Smooth muscle cell (in vitro differentiated cells): Measurements from ENCODE around the gene ZNF473. TPM values are rescaled to one million over a fixed set of nuclear protein-coding genes. Genes with fewer than 3 reads are reported as not detected.

Experiments used
- DNase-seq: peaks from one replicate; lab custom pipeline; 2025; ENCODE audit not compliant: unreplicated experiment; lab: John Stamatoyannopoulos, UW
- H2AFZ ChIP-seq: fragments of 200-600 bp; sonication (generic); 2 replicates; pipeline ENCODE4 v1.6.0; 2016; ENCODE audit warnings: antibody characterized with exemption, low read depth, mild to moderate bottlenecking
- H3F3A ChIP-seq: fragments of 200-600 bp; sonication (generic); 2 replicates; pipeline ENCODE4 v1.6.0; 2017; ENCODE audit warnings: antibody characterized with exemption, low read depth
- H3K27ac ChIP-seq: fragments of 200-600 bp; sonication (generic); 2 replicates; pipeline ENCODE4 v1.5.1; 2016; ENCODE audit warnings: low read depth, mild to moderate bottlenecking
- H3K27me3 ChIP-seq: fragments of 200-600 bp; sonication (generic); 2 replicates; pipeline ENCODE4 v1.6.1; 2016; ENCODE audit warnings: low read depth, mild to moderate bottlenecking
- H3K36me3 ChIP-seq: fragments of 200-600 bp; sonication (generic); 2 replicates; pipeline ENCODE4 v1.5.1; 2016; ENCODE audit warnings: low read depth
- H3K4me1 ChIP-seq: fragments of 200-600 bp; sonication (generic); 2 replicates; pipeline ENCODE4 v1.5.1; 2016; ENCODE audit warnings: low read depth
- H3K4me2 ChIP-seq: fragments of 200-600 bp; sonication (generic); 2 replicates; pipeline ENCODE4 v1.6.0; 2016; ENCODE audit warnings: mild to moderate bottlenecking
- H3K4me3 ChIP-seq: fragments of 200-600 bp; sonication (generic); 2 replicates; pipeline ENCODE4 v1.5.1; 2016; ENCODE audit warnings: mild to moderate bottlenecking
- H3K79me2 ChIP-seq: fragments of 200-600 bp; sonication (generic); 2 replicates; pipeline ENCODE4 v1.6.0; 2016; ENCODE audit warnings: low read depth, mild to moderate bottlenecking
- H3K9ac ChIP-seq: fragments of 200-600 bp; sonication (generic); 2 replicates; pipeline ENCODE4 v1.6.0; 2016; ENCODE audit warnings: low read depth
- H3K9me3 ChIP-seq: fragments of 200-600 bp; sonication (generic); replicated peaks from 2 replicates; pipeline ENCODE4 v1.5.1; 2016; ENCODE audit warnings: low read depth
- H4K20me1 ChIP-seq: fragments of 200-600 bp; sonication (generic); 2 replicates; pipeline ENCODE4 v1.6.0; 2016; ENCODE audit warnings: low read depth
- WGBS: methylation state at CpG from one replicate; pipeline ENCODE4 v1.1.7; 2016; ENCODE audit warnings: low lambda C conversion rate; 5-methylcytosine and 5-hydroxymethylcytosine counted together
- polyA plus RNA-seq: library from polyadenylated mRNA; unstranded; fragments of >200 nt; fragmentation: Nextera tagmentation; extraction: Ambion mirVana; gene quantifications from 2 replicates; pipeline ENCODE4 v1.2.1, GENCODE V29; 2016
- total RNA-seq: library from RNA; depleted of rRNA; stranded (reverse); fragments of >200 nt; gene quantifications from 2 replicates; pipeline ENCODE4 v1.2.3, GENCODE V29; 2014
- TF ChIP-seq, protein P1 (sequence below): fragments of 200-600 bp; sonication (generic); IDR thresholded peaks from 2 replicates; pipeline ENCODE4 v1.5.1; 2017; ENCODE audit warnings: borderline replicate concordance, mild to moderate bottlenecking, antibody characterized with exemption; ENCODE audit not compliant: insufficient read depth, poor library complexity, severe bottlenecking

Gene ZNF473
- total and polyA plus RNA-seq, 2 experiments from 2014 or later: 7.9 to 8.1 TPM

- TF ChIP-seq, protein P1, sequence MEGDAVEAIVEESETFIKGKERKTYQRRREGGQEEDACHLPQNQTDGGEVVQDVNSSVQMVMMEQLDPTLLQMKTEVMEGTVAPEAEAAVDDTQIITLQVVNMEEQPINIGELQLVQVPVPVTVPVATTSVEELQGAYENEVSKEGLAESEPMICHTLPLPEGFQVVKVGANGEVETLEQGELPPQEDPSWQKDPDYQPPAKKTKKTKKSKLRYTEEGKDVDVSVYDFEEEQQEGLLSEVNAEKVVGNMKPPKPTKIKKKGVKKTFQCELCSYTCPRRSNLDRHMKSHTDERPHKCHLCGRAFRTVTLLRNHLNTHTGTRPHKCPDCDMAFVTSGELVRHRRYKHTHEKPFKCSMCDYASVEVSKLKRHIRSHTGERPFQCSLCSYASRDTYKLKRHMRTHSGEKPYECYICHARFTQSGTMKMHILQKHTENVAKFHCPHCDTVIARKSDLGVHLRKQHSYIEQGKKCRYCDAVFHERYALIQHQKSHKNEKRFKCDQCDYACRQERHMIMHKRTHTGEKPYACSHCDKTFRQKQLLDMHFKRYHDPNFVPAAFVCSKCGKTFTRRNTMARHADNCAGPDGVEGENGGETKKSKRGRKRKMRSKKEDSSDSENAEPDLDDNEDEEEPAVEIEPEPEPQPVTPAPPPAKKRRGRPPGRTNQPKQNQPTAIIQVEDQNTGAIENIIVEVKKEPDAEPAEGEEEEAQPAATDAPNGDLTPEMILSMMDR: no peak
- Histone ChIP-seq H3K36me3 (no peaks in the 10 kb centered on the region), H2AFZ (no peak overlapping the region), H3K4me2 (no peak overlapping the region), H3K4me3 (no peak overlapping the region), H3K27ac (no peak overlapping the region), H4K20me1 (no peaks in the 10 kb centered on the region), H3K9me3 (peaks cover 8% of the 10 kb centered on the region), H3K4me1 (no peaks in the 10 kb centered on the region), H3K27me3 (no peaks in the 10 kb centered on the region), H3K9ac (no peak overlapping the region), H3K79me2 (no peaks in the 10 kb centered on the region), H3F3A (no peaks in the 10 kb centered on the region)
- no peak for DNase-seq
- 90% methylated on average over 4 of the region's 4 CpGs for WGBS
Measured at GRCh38 chr19:50053119-50053518, 27.3 kb downstream of the ZNF473 start.

DNA sequence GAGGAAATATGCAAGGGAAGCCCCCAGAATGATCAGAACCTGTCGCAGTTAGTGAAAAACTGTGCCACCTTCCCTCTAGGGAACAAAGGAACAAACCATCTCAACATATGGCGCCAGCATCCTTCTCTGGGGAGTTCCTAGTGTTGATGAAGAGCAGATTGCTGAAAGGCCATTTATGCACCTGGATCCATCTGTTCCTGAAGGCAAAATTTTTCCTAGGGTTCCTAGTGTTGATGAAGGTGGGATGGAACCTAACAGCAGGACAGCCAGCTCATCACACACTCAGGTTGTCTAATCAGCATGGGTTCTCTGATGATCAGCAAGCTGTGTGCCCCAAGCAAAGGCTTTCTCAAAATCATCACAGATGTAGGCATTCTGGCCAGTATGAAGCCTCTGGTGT is 32.6 kb downstream of the ZNF473 start:
- Histone ChIP-seq H3K79me2 (no peaks in the 10 kb centered on the region), H4K20me1 (no peaks in the 10 kb centered on the region), H3K36me3 (no peaks in the 10 kb centered on the region), H3K4me2 (no peak overlapping the region), H3K9me3 (peaks cover 7% of the 10 kb centered on the region), H3K4me3 (no peak overlapping the region), H3K4me1 (no peaks in the 10 kb centered on the region), H3K27ac (no peak overlapping the region), H3K27me3 (no peaks in the 10 kb centered on the region), H2AFZ (no peak overlapping the region), H3K9ac (no peak overlapping the region), H3F3A (no peaks in the 10 kb centered on the region)
- TF ChIP-seq, protein P1: no peak
- DNase-seq: no peak
- 78% methylated on average over 2 of the region's 2 CpGs for WGBS

GRCh38 chr19:50059045-50059444 is 33.2 kb downstream of the ZNF473 start:
- Histone ChIP-seq H3K79me2 (no peaks in the 10 kb centered on the region), H2AFZ (no peak overlapping the region), H3K9ac (no peak overlapping the region), H3K9me3 (peaks cover 7% of the 10 kb centered on the region), H3K4me1 (no peaks in the 10 kb centered on the region), H3K36me3 (no peaks in the 10 kb centered on the region), H4K20me1 (no peaks in the 10 kb centered on the region), H3K4me3 (no peak overlapping the region), H3K4me2 (no peak overlapping the region), H3K27me3 (no peaks in the 10 kb centered on the region), H3K27ac (no peak overlapping the region), H3F3A (no peaks in the 10 kb centered on the region)
- WGBS: 82% methylated on average over 6 of the region's 6 CpGs
- TF ChIP-seq, protein P1: no peak
- DNase-seq: no peak

DNA sequence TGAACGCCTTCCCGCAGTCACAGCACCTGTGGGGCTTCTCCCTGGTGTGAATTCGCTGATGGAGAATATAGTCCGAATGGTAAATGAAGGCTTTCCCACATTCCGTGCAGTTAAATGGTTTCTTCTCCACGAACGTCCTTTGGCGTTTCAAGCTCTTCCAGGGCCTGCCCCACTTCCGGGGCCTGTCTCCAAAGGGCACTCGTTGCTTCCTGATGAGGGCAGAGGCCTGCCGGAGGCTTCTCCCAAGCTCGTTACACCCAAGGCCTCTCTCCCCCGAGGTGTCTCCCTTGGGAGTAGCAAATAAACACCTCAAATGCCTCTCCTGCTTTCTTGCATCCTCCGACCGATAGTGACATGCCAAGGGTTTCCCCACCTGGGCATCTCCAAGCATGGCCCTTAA is 34.3 kb downstream of the ZNF473 start:
- Histone ChIP-seq H3F3A (no peaks in the 10 kb centered on the region), H3K9me3 (peaks cover 7% of the 10 kb centered on the region), H4K20me1 (no peaks in the 10 kb centered on the region), H3K4me3 (no peak overlapping the region), H2AFZ (no peak overlapping the region), H3K4me1 (no peaks in the 10 kb centered on the region), H3K36me3 (no peaks in the 10 kb centered on the region), H3K27ac (no peak overlapping the region), H3K27me3 (no peaks in the 10 kb centered on the region), H3K79me2 (no peaks in the 10 kb centered on the region), H3K4me2 (no peak overlapping the region), H3K9ac (no peak overlapping the region)
- DNase-seq: no peak
- TF ChIP-seq, protein P1: no peak
- 79% methylated on average over 15 of the region's 15 CpGs for WGBS
